ENCODE measurements around the gene GRIK1. TPM values are rescaled to one million over a fixed set of nuclear protein-coding genes. Genes with fewer than 3 reads are reported as not detected.

GRIK1 gene
- total RNA-seq, 2 experiments from 2014 or later = not detected

DNA sequence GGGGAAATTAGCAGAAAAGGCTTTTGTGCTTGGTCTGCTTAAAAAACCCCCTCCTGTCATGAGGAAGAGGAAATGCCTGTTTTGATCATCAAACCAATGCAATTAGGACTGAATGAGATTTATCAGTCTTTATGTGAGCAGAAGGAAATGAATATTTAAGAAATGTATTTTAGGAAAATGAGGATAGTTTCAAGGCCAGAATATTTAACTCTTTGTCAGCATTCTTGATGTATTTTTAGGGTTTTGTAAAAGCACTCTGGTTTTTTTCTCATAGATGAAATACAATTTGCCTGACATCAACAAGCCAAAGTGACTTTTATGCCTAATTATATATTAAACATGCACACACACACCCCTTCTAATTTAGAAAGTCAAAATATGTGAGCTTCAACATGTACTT is 213.8 kb downstream of the GRIK1 start:
- H3K4me3 Mint-ChIP-seq = no peak overlapping the region
- POLR2A ChIA-PET = no interaction called here
- H3K9me3 Mint-ChIP-seq = peaks cover 3% of the 10 kb centered on the region
- H3K36me3 Mint-ChIP-seq = no peaks in the 10 kb centered on the region
- ATAC-seq (ENCODE audit: low read depth) = no peak
- DNase-seq = no peak
- no peaks in the 10 kb centered on the region for H3K4me1 Mint-ChIP-seq
- peaks cover 4% of the 10 kb centered on the region for H3K27me3 Mint-ChIP-seq
- H3K27ac Mint-ChIP-seq = no peak overlapping the region

DNA sequence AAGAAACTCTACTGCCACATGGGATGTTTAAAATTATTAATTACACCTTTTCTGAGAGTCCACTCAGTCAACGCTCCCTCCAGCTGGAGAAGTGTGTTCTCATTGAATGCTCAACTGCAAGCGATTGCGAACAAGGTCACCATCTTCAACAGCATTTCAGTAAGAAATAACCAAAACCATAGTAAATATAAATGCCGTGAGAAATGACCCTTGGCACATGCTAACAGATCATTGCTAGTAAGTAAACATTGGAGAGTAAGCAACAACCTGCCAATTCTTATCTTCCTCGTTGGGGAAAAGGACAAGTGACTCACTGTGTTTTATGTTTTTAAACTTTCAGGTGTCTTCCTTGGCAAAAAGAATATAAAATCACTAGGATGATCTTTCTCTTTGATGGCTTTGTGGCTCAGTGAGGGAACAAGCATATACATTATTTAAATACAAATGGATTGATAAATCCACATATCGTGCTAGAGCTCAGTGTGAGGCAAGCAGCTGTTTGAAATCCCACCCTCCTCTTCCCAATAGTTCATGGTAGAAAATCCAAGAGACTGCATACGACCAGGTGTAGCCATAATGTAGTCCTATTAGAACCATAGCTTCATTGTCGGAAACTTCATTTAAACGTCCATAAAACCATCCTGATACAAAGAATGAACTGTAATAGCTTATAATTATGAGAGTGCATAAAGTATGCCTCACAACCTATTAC is 214.6 kb downstream of the GRIK1 start:
- Mint-ChIP-seq H3K9me3 (peaks cover 3% of the 10 kb centered on the region), H3K4me3 (no peak overlapping the region), H3K36me3 (no peaks in the 10 kb centered on the region), H3K27me3 (peaks cover 6% of the 10 kb centered on the region), H3K27ac (no peak overlapping the region), H3K4me1 (no peaks in the 10 kb centered on the region)
- no peak for DNase-seq
- POLR2A ChIA-PET = no interaction called here
- ATAC-seq (ENCODE audit: low read depth) = no peak

DNA sequence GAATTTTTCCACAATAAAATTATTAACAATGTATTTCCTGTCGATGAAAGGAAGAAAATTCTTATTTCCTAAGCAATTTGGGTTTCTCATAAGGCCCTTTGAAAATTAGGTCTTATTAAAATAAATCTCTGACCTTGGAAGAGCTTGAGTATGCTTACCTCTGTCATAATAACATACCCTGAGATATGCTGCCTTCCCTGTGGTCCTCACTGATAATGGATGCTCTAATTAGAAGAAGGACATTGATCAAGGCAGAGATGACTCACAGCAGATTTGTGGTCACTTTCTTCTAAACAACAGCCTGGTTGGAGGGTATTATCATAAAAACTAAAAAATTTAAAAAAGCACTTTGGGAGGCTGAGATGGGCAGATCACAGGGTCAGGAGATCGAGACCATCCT is 217.8 kb downstream of the GRIK1 start:
- DNase-seq = no peak
- H3K27ac Mint-ChIP-seq = no peak overlapping the region
- ATAC-seq (ENCODE audit: low read depth) = no peak
- H3K4me3 Mint-ChIP-seq = no peak overlapping the region
- POLR2A ChIA-PET = no interaction called here
- H3K9me3 Mint-ChIP-seq = no peaks in the 10 kb centered on the region
- H3K27me3 Mint-ChIP-seq = peaks cover 4% of the 10 kb centered on the region
- no peaks in the 10 kb centered on the region for H3K36me3 Mint-ChIP-seq
- no peaks in the 10 kb centered on the region for H3K4me1 Mint-ChIP-seq

DNA sequence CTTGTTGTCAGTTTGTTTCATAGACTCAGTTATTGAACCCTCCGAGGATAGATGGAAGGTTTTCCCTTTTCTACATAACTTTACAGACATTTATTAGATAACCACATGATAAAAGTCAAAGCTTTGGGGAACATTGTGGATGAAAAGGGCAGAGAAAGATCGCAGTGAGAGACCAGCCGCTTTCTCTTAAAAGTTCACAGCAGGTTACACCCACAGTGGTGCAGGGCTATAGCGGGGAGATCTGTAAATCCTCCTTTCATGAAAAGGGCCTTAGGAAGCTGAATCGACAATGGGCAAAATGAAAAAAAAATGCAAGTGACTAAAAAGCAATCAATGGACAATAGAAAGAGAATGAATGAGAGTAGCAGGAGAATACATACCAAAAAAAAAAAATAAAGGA is 218.6 kb downstream of the GRIK1 start:
- H3K27me3 Mint-ChIP-seq = peaks cover 4% of the 10 kb centered on the region
- POLR2A ChIA-PET = no interaction called here
- ATAC-seq (ENCODE audit: low read depth) (no peak), DNase-seq (no peak)
- no peak overlapping the region for H3K4me3 Mint-ChIP-seq
- no peaks in the 10 kb centered on the region for H3K4me1 Mint-ChIP-seq
- no peaks in the 10 kb centered on the region for H3K36me3 Mint-ChIP-seq
- no peak overlapping the region for H3K27ac Mint-ChIP-seq
- H3K9me3 Mint-ChIP-seq = no peaks in the 10 kb centered on the region

DNA sequence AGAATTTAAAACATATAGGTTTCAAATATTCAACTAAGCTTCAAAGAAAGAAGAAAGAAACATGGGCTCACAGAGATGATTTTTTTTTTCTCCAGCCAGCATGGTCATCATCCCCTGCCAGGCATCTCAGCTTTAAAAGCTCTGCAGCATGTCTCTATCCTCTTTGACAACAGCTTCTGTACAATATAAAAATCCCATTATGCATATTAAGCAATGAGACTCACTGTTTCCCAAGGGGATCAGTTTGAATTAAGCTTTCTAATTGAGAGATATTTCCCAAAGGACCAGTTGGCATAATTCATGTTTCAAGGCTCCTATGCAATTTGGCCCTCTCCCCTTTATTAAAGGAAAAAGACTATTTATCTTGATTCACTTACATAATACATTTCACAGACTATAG is 220.3 kb downstream of the GRIK1 start:
- Mint-ChIP-seq H3K9me3 (no peaks in the 10 kb centered on the region), H3K36me3 (no peaks in the 10 kb centered on the region), H3K27me3 (peaks cover 5% of the 10 kb centered on the region), H3K4me3 (no peak overlapping the region), H3K27ac (no peak overlapping the region), H3K4me1 (no peaks in the 10 kb centered on the region)
- DNase-seq (no peak), ATAC-seq (ENCODE audit: low read depth) (no peak)
- POLR2A ChIA-PET = no interaction called here

DNA sequence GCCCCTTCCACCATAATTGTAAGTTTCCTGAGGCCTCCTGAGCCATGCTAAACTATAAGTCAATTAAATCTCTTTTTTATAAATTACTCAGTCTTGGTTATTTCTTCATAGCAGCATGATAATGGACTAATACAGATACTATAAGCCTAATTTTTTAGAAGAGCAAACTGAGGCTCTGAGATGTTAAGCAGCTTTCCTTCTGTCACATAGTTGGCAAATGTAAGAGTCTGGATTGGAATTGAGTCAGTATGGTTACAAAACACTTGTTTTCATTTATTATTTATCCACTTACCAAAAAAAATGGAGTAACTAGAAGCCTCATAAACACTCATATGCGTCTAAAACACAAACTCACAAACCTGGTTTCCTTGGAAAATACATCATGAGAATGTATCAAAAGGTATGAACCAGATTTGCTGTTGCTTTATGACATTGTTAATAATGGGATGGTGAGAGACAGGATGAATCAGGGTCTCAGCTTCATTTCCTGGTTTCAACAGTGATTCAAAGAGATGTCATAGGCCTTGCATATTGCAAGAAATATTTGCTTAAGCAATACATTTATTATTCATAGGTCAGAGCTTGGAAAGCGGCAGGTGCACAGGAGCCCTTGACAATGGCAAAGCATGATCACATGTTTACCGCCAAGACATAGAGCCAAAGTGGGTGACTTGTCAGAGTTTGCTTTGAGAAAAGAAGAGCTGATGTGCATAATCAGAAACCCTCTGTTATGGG is 221.5 kb downstream of the GRIK1 start:
- peaks cover 5% of the 10 kb centered on the region for H3K27me3 Mint-ChIP-seq
- ATAC-seq (ENCODE audit: low read depth) (no peak), DNase-seq (no peak)
- POLR2A ChIA-PET = no interaction called here
- no peaks in the 10 kb centered on the region for H3K4me1 Mint-ChIP-seq
- H3K36me3 Mint-ChIP-seq = no peaks in the 10 kb centered on the region
- no peaks in the 10 kb centered on the region for H3K9me3 Mint-ChIP-seq
- no peak overlapping the region for H3K4me3 Mint-ChIP-seq
- H3K27ac Mint-ChIP-seq = no peak overlapping the region

DNA sequence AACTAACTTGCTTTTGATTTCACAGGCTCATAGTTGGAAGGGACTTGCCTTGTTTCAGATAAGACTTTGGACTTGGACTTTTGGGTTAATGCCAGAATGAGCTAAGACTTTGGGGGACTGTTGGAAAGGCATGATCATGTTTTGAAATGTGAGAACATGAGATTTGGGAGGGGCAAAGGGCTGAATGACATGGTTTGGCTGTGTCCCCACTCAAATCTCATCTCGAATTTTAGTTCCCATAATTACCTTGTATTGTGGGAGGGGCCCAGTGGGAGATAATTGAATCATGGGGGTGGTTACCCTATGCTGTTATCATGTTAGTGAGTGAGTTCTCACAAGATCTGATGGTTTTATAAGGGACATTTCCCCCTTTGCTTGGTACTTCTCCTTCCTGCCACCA is 222.1 kb downstream of the GRIK1 start:
- Mint-ChIP-seq H3K4me3 (no peak overlapping the region), H3K27ac (no peak overlapping the region), H3K4me1 (no peaks in the 10 kb centered on the region), H3K36me3 (no peaks in the 10 kb centered on the region), H3K27me3 (peaks cover 5% of the 10 kb centered on the region), H3K9me3 (no peaks in the 10 kb centered on the region)
- DNase-seq (no peak), ATAC-seq (ENCODE audit: low read depth) (no peak)
- POLR2A ChIA-PET = no interaction called here

DNA sequence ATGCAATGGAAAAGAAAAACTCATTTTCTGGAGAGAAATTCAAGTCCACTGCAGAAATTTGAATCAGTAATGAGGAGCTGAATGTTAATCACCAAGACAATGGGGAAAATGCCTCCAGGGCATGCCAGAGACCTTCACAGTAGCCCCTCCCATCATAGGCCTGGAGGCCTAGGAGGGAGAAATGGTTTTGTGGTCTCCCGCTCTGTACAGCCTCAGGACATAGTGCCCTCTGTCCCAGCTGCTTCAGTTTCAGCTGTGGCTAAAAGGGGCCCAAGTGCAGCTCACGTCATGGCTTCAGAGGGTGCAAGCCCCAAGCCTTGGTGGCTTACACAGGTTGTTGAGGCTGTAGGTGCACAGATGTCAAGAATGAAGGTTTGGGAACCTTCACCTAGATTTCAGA is 223.0 kb downstream of the GRIK1 start:
- H3K27me3 Mint-ChIP-seq = peaks cover 5% of the 10 kb centered on the region
- POLR2A ChIA-PET = no interaction called here
- no peaks in the 10 kb centered on the region for H3K9me3 Mint-ChIP-seq

DNA sequence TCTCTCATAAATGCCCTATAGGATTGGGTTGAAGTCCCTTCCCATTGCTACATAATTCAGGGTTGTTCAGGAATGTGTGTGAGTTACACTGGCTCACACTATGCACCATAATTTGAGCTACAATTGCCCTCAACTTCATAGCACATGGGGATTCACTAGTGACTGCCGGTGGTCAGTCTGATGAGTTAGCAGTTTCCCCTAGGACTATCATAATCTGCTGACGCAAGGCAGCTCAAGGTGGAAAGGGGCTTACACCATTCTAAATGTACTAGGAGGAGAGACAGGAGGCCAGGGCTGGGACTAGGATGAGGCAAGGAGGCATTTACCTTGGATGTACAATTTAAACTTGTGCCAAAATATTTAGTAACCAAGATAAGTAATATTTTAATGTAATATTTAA is 224.7 kb downstream of the GRIK1 start:
- ATAC-seq (ENCODE audit: low read depth) = no peak
- no peak for DNase-seq
- Mint-ChIP-seq H3K9me3 (no peaks in the 10 kb centered on the region), H3K27ac (no peak overlapping the region), H3K4me3 (no peak overlapping the region), H3K36me3 (no peaks in the 10 kb centered on the region), H3K4me1 (no peaks in the 10 kb centered on the region), H3K27me3 (peaks cover 2% of the 10 kb centered on the region)
- POLR2A ChIA-PET = no interaction called here

More for the DNA sequence above, 223.0 kb downstream of the GRIK1 start:
- no peak for ATAC-seq (ENCODE audit: low read depth)
- DNase-seq = no peak
- no peaks in the 10 kb centered on the region for H3K36me3 Mint-ChIP-seq
- H3K4me3 Mint-ChIP-seq = no peak overlapping the region
- H3K4me1 Mint-ChIP-seq = no peaks in the 10 kb centered on the region
- no peak overlapping the region for H3K27ac Mint-ChIP-seq

DNA sequence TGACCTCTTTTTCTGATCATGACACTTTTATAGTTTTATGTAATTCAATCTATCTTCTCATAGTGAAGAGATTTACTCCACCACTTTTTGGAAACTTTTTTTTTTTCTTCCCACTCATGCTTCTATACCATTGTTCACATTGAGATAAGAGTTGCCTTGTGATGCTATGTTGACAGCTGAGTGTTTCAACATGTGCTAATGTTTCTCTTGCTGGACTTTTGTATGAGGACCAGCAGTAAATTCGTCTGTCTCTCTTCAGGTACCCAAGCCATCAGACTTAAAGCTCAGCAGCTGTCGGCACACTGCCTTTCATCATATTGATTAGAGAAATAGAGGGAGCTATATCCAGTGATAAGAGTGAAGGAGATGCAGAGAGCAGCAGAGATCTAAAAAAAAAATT is 227.0 kb downstream of the GRIK1 start:
- ATAC-seq (ENCODE audit: low read depth) (no peak), DNase-seq (no peak)
- no peaks in the 10 kb centered on the region for H3K4me1 Mint-ChIP-seq
- peaks cover 2% of the 10 kb centered on the region for H3K27me3 Mint-ChIP-seq
- H3K27ac Mint-ChIP-seq = no peak overlapping the region
- no peak overlapping the region for H3K4me3 Mint-ChIP-seq
- POLR2A ChIA-PET = no interaction called here
- no peaks in the 10 kb centered on the region for H3K9me3 Mint-ChIP-seq
- H3K36me3 Mint-ChIP-seq = no peaks in the 10 kb centered on the region

DNA sequence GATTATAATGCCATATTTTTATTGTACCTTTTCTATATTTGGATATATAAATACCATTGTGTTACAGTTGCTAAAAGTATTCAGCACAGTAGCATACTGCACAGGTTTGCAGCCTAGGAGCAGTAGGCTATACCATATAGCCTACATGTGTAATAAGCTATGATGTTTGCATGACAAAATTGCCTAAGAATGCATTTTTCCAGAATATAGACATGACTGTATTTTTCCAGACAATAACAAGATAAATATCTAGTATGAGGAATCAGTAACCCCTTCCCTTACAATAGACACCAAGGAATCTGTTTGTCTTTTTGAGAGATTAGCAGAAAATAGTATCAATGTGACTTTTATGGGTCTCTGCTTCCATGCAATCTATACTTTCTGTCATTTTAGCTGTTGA is 228.6 kb downstream of the GRIK1 start:
- H3K27me3 Mint-ChIP-seq = peaks cover 2% of the 10 kb centered on the region
- no peak overlapping the region for H3K27ac Mint-ChIP-seq
- DNase-seq = no peak
- no peaks in the 10 kb centered on the region for H3K36me3 Mint-ChIP-seq
- H3K4me3 Mint-ChIP-seq = no peak overlapping the region
- H3K4me1 Mint-ChIP-seq = no peaks in the 10 kb centered on the region
- POLR2A ChIA-PET = no interaction called here
- no peak for ATAC-seq (ENCODE audit: low read depth)
- no peaks in the 10 kb centered on the region for H3K9me3 Mint-ChIP-seq

DNA sequence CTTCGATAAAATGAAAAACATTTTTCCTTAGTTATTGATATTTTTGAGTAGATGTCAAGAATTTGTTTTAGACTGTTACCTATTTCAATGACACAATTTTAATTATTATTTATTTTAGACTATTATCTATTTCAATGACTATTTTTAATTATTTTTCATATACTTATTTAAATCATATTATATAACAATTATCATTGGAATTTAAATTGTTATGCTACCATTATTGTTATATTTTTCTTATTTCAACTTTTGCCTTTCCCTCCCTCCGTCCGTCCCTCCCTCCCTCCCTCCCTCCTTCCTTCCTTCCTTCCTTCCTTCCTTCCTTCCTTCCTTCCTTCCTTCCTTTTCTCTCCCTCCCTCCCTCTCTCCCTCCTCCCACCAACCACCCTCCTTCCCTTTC is 229.3 kb downstream of the GRIK1 start:
- Mint-ChIP-seq H3K4me1 (no peaks in the 10 kb centered on the region), H3K27ac (no peak overlapping the region), H3K27me3 (peaks cover 5% of the 10 kb centered on the region), H3K4me3 (no peak overlapping the region), H3K9me3 (no peaks in the 10 kb centered on the region), H3K36me3 (no peaks in the 10 kb centered on the region)
- ATAC-seq (ENCODE audit: low read depth) (no peak), DNase-seq (no peak)
- POLR2A ChIA-PET = no interaction called here

DNA sequence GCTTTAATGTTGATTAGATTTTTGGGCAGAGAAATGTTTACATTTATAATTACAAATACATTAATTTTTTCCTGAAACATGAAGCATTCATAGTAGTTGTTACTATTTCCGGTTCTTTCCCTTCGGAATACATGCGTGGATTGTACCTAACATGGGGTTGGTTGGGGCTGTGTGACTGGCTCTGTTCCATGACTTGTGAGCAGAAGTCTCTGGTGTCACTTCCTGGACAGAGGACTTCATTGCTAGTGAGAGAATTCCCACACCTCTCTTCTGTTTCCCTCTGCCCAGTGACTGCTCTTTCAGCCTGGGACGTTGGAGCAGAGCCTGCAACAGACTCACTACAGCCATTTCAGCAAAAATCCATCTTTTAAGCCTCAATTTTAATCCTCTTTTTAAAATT is 231.4 kb downstream of the GRIK1 start:
- Mint-ChIP-seq H3K9me3 (no peaks in the 10 kb centered on the region), H3K4me3 (no peak overlapping the region), H3K27ac (no peak overlapping the region), H3K27me3 (peaks cover 4% of the 10 kb centered on the region), H3K36me3 (no peaks in the 10 kb centered on the region), H3K4me1 (no peaks in the 10 kb centered on the region)
- no peak for ATAC-seq (ENCODE audit: low read depth)
- DNase-seq = no peak
- POLR2A ChIA-PET = no interaction called here

DNA sequence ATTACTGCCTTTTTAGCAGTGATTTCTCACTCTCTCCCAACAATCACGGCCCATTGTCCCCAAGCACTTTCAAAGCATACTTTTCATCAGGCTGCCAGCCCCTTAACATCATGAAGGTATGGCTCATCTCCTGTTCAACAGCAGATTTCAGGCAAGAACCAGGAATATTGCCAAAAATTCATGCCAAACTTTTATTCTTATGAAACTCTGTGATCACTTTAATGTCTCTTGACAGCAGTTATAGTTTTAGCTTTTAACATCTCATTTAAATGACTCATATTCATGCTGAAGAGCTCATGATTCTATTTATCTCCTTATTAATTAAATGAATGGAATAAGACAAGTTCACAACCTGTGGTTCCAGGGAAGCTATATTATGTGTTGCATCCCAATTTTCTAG is 235.1 kb downstream of the GRIK1 start:
- Mint-ChIP-seq H3K4me3 (no peak overlapping the region), H3K4me1 (no peaks in the 10 kb centered on the region), H3K36me3 (no peaks in the 10 kb centered on the region), H3K27me3 (peaks cover 8% of the 10 kb centered on the region), H3K27ac (no peak overlapping the region), H3K9me3 (peaks cover 3% of the 10 kb centered on the region)
- DNase-seq (no peak), ATAC-seq (ENCODE audit: low read depth) (no peak)
- POLR2A ChIA-PET = no interaction called here
